DMS153 (cell line): ENCODE results near the gene SBK3.
A peak's percentile ranks its signal among the peaks of the same experiment; 100 is the strongest.
"Not testable (repeated sequence)": the region's sequence is repeated elsewhere in the genome, so short reads cannot be mapped to it uniquely, and the experiment has no call there.

Experiments
- DNase-seq: peaks from one replicate; lab custom pipeline; 2025; lab: John Stamatoyannopoulos, UW

The SBK3 gene

DNA sequence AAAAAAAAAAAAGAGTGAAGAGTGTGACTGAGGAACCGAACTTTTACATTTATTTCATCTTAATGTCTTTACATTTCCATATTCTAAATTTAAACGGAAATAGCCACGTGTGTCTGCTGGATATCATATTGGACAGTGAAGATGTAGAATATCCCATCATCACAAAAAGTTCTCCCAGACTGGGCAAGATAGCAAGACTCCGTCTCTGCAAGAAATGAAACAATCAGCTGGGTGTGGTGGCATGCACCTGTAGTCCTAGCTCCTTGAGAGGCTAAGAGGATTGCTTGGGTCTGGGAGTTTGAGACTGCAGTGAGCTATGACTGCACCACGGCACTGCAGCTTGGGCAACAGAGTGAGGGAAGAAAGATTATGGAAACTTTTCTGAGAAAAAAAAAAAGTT, 31.4 kb upstream of the SBK3 start:
- DNase-seq: no peak

DNA sequence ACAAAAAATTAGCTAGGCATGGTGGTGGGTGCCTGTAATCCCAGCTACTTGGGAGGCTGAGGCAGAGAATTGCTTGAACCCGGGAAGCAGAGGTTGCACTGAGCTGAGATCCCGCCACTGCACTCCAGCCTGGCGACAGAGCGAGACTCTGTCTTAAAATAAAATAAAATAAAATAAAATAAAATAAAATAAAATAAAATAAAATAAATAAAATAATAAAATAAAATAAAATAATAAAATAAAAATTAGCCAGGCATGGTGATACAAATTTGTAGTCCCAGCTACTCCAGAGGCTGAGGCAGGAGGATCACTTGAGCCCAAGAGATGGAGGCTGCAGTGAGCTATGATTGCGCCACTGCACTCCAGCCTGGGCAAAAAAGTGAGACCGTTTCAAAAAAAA, 28.6 kb upstream of the SBK3 start:
- DNase-seq: not testable (repeated sequence)

DNA sequence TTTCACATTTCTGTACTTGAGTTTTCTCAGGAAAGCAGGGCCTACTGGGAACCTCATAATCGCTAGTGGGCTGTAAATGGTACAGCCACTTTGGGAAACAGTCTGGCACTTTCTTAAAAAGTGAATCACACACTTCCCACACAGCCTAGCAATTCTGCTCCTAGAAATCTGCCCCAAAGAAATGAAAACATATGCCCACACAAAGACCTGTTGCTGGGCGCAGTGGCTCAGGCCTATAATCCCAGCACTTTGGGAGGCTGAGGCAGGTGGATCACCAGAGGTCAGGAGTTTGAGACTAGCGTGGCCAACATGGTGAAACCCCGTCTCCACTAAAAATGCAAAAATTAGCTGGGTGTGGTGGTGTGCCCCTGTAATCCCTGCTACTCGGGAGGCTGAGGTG, 24.1 kb upstream of the SBK3 start:
- not testable (repeated sequence) for DNase-seq

- no peak for DNase-seq
Observed at GRCh38 chr19:55567708-55568328, 22.5 kb upstream of the SBK3 start.

DNA sequence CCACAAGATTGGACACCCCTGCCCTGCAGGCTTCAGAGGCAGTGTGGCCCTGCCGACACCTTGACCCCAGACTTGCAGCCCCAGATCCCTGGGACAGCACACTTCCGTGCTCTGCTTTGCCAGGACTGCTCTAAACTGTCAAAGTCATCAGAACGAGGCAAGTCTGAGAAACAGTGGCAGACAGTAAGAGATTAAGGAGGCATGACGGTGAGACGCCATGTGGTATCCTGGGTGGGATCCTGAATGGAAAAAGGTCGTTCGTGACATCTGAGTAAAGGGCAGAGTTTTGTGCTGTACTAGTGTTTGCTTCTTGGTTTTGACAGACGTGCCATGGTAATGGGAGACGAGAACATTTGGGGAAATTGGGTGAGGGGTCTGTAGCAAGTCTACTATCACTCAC, 21.5 kb upstream of the SBK3 start:
- DNase-seq: no peak

GRCh38 chr19:55563261-55563690, 17.9 kb upstream of the SBK3 start:
- peak; percentile 17 for DNase-seq

DNA sequence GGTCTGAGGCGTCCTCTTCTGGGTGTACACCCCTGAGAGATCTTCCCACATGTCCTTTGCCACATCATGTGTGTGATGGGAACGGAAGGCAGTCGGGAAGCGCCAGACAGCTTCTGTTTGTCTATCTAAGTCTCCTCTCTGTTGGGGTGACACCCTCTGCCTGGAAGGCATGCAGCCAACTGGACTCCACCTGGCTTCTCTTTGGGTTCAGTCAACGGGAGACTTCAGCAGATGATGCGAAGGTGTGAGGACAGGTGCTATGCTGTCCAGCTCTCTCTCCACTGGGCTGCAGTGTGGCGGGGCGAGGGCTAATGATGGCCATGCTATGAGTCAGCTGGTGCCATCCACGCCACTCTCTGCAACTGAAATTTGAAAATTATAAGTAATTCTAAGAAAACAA, 14.3 kb upstream of the SBK3 start:
- no peak for DNase-seq

DNA sequence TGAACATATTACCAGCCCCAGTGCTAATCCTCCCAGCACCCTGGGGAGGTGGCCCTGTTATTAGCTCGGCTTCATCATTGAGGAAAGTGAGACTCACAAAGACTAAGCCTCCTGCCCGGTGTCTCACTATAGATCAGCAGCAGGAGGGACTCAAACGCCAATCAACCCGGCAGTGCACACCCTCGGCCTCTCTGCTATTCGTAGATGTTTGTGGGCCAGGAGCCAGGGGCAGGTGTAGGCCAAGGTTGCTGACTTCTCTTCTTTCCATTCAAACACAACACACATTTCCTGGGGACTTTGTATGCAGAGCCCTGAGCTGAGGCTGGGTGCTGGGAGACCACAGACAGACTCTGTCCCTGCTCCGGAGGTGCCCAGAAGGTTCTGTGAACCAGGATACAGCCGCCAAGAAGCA, 9.4 kb upstream of the SBK3 start:
- peak; percentile 72 for DNase-seq

GRCh38 chr19:55554302-55554701, 9.0 kb upstream of the SBK3 start:
- no peak for DNase-seq

GRCh38 chr19:55553217-55554182, 8.2 kb upstream of the SBK3 start:
- no peak for DNase-seq

DNA sequence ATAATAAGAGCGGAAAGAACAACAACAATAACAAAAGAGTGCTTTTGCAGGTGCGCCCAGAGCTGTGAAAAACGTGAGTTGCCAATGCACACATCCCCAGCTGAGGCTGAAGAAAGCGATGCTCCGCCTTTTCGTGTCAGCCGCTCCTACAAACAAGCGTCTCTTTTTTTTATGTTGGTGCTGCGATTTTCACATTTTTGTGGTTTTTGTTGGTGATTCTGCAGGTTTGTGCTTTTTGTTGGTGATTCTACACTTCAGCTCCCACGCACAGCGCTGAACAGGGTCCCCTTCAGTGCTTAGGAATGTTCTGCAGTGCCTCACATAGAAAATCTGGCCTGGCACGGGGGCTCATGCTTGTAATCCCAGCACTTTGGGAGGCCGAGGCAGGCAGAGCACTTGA, 7.3 kb upstream of the SBK3 start:
- no peak for DNase-seq

- no peak for DNase-seq
Observed at GRCh38 chr19:55552206-55552605, 6.9 kb upstream of the SBK3 start.

- no peak for DNase-seq
Observed at GRCh38 chr19:55550321-55550650, 4.9 kb upstream of the SBK3 start.

GRCh38 chr19:55549500-55550320, 4.4 kb upstream of the SBK3 start:
- no peak for DNase-seq

- no peak for DNase-seq
Observed at GRCh38 chr19:55546822-55547614, 1.7 kb upstream of the SBK3 start.

GRCh38 chr19:55546011-55546410, 668 bp upstream of the SBK3 start:
- DNase-seq: no peak

GRCh38 chr19:55544776-55545439, 435 bp downstream of the SBK3 start:
- no peak for DNase-seq

DNA sequence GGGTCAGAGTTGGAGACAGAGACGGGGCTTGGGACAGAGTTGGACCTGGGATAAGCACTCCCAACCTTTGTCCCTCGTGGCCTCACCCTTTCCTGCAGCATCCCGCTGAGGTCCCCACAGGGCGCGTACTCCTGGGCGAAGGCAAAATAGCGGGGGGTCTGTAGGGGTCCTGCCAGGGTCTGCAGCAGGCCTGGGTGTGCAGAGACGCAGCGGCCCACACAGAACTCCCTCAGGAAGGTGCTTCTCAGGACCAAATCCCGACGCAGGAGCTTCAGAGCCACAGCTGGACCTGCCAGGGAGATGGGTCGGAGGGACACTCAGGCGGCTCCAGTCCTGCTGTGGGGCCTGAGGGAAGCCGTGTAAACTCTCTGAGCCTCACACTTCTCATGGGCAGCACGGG, 1.3 kb downstream of the SBK3 start:
- no peak for DNase-seq

GRCh38 chr19:55543567-55543966, 1.8 kb downstream of the SBK3 start:
- DNase-seq: no peak

DNA sequence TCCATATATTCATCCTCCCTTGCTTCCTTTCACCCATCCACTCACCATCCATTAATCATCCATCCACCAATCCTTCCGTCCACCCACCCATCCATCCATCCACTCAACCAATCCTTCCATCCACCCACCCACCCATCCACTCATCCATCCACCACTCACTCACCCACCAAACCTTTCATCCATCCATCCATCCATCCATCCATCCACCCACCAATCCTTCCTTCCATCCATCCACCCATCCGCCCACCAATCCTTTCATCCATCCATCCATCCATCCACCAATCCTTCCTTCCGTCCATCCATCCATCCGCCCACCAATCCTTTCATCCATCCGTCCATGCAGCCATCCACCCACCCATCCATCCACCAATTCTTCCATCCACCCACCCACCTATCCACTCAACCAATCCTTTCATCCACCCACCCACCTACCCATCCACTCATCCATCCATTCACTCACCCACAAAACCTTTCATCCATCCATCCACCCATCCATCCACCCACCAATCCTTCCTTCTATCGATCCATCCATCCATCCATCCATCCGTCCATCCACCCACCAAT, 3.0 kb downstream of the SBK3 start:
- DNase-seq: no peak

- DNase-seq: no peak
Observed at GRCh38 chr19:55541091-55541490, 4.3 kb downstream of the SBK3 start.
